Fibroblast of villous mesenchyme (primary cell): ENCODE data around the gene TTC7B. TPM values are rescaled to one million over a fixed set of nuclear protein-coding genes. Genes with fewer than 3 reads are reported as not detected.

ENCODE experiments used
- DNase-seq: peaks from one replicate; pipeline ENCODE4 v3.0.0-alpha.2; 2010; ENCODE audit warnings: low read depth
- H3K4me3 ChIP-seq: 2 replicates; pipeline ENCODE4 v1.5.1; 2011; ENCODE audit warnings: low read depth, mild to moderate bottlenecking, low read length
- total RNA-seq: library from RNA; depleted of rRNA; stranded (reverse); fragments of >200 nt; gene quantifications from 2 replicates; pipeline ENCODE4 v1.2.3, GENCODE V29; 2012
- TF ChIP-seq, protein P1 (sequence below): IDR thresholded peaks from 2 replicates; pipeline ENCODE4 v1.5.1; 2012; ENCODE audit warnings: low read depth, mild to moderate bottlenecking, low read length; ENCODE audit not compliant: insufficient read depth

The TTC7B gene
- total RNA-seq, 1 donor = 16.8 TPM

DNA sequence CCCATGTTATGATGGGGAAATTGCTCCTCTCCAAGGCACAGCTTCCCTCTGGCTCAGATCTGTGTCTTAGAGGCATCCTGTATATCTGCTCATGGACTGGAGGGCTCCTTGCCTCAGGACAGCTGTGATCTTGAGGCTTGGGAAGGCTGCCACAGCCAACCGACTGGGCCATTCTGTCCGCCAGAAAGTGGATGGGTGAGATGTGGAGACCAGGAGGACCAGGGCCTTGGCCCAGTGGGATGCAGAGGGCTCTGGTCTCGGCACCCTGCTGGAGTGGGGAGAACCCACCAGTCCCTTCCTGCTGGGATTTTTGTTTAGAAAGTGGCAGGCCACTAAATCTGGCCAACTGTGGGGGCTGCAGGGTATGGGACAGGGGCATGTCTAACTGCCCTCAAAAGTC lies 270.8 kb downstream of the TTC7B start:
- DNase-seq = no peak
- TF ChIP-seq, protein P1, sequence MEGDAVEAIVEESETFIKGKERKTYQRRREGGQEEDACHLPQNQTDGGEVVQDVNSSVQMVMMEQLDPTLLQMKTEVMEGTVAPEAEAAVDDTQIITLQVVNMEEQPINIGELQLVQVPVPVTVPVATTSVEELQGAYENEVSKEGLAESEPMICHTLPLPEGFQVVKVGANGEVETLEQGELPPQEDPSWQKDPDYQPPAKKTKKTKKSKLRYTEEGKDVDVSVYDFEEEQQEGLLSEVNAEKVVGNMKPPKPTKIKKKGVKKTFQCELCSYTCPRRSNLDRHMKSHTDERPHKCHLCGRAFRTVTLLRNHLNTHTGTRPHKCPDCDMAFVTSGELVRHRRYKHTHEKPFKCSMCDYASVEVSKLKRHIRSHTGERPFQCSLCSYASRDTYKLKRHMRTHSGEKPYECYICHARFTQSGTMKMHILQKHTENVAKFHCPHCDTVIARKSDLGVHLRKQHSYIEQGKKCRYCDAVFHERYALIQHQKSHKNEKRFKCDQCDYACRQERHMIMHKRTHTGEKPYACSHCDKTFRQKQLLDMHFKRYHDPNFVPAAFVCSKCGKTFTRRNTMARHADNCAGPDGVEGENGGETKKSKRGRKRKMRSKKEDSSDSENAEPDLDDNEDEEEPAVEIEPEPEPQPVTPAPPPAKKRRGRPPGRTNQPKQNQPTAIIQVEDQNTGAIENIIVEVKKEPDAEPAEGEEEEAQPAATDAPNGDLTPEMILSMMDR = no peak
- no peak overlapping the region for H3K4me3 ChIP-seq

DNA sequence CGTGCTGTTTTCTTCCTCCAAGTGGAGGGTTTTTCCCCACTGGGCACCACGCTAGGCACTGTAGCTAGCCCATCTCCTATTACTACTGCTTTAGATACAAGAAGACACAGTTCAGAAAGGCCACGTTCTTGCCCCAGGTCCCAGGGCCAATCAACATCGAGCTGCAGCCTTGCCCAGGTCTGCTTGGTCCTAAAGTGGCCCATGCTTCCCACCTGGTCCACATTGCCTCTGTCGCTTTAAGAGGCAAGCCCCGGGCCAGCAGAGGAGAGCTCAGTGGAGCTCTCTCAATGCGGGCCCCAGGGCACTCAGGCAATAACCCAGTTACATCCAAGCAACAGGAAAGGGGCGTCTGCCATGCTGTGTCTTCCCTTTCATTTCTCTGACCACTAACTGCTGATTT lies 271.3 kb downstream of the TTC7B start:
- DNase-seq = no peak
- no peak overlapping the region for H3K4me3 ChIP-seq
- TF ChIP-seq, protein P1 = no peak

DNA sequence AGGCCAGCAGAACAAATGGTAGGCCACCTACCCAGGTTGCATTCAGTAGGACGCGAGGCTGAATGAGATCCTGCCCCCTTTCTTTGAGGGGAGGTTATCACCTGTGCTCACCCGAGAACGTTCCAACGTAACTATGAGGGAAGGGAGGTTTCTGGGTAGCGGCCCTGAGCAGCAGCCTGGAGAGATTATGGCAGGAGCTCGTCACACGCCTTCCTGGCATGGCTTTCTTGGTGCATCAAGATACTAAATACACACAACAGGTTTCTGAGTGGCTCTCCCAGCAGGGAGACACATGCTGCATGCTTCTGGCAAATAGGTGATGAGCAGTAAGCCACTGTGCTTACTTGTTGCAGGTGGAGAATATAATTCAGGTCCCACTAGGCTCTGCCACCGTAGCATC lies 271.7 kb downstream of the TTC7B start:
- TF ChIP-seq, protein P1 = no peak
- no peak overlapping the region for H3K4me3 ChIP-seq
- no peak for DNase-seq

DNA sequence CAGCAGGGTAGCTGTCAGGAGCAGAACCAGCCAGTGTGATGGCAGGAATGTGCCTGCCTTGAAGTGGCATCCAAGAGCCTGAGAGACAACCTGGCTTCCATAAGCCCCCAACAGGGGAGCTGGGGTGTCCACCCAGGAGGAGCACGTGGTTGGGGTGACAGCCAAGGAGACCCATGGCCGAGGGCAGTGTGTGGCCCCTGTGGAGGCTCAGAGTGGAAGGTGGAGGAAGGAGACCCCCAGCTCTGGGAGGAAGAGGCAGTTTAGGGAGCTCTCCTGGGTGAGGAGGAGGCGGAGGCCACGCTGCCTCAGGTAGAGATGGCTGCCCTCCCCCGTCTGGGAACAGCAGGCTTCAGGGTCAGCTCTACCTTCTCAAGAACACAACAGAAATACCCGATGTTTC lies 272.4 kb downstream of the TTC7B start:
- DNase-seq = no peak
- no peak overlapping the region for H3K4me3 ChIP-seq
- TF ChIP-seq, protein P1 = no peak

DNA sequence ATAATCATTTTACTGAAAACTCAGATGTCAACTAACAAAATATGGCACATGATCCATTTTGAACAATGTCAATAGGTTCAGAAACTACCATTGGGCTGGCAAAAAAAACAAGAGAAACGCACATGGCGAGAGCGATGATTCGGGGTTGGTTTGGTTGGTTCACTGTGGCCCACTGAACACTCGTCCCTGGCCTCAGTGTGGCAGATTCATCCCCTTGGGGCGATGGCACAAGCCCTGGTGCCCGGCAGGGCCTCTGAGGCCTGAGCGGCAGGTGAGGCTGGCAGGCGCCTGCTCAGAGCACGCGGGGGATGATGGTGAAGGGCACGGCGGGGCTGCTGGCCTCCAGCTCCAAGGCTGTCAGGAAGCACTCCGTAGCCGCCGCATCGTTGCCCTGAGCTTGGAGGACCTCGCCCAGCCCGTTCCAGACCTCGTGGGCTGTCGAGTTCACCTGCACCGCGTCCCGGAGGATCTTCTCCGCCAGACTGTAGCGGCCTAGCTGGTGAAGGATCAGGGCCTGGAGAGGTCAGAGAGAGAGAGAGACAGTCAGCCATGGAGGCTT lies 275.1 kb downstream of the TTC7B start:
- TF ChIP-seq, protein P1 = no peak
- DNase-seq = no peak
- H3K4me3 ChIP-seq = no peak overlapping the region

DNA sequence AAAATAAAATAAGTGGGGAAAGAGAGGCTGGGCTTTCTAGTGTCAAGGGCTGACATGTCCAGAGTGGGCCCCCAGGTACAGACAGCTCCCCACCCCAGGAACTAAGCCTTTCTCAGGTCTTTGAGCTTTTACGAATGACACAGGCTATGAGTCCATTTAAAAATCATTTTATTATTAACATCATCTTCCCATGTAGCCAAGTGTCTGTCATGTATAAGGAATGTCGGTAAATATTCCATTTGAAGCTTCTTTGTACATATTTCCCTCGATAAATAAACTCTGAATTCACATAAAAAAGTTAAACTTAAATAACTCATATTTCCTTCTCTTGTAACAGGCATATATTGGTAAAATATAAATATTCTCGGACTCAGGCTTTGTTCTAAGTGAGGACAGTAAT lies 275.8 kb downstream of the TTC7B start:
- H3K4me3 ChIP-seq = no peak overlapping the region
- no peak for DNase-seq
- TF ChIP-seq, protein P1 = no peak

DNA sequence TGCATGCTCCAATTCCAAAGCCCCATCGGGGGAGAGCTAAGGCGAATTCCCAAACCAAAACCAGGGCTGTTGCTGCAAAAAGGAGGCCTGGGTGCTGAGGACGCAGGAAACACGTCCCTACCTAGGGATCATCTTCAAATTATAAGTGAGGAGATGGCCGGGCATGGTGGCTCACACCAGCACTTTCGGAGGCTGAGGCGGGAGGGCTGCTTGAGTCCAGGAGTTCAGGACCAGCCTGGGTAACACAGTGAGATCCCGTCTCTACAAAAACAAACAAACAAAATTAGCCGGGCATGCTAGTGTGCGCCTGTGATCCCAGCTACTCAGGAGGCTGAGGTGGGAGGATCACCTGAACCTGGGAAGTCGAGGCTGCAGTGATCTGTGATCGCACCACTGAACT lies 276.2 kb downstream of the TTC7B start:
- DNase-seq = no peak
- TF ChIP-seq, protein P1 = no peak
- no peak overlapping the region for H3K4me3 ChIP-seq
